IMR-90 (cell line): ENCODE measurements around the gene ABCC10.

Experiments
- CEBPB ChIP-seq: IDR thresholded peaks from 2 replicates; pipeline ENCODE4 v1.6.1; 2012; ENCODE audit warnings: low read depth, low read length, improper control_type of control experiment
- FOS ChIP-seq: fragments of 150-350 bp; IDR thresholded peaks from 2 replicates; pipeline ENCODE4 v1.6.1; 2016; ENCODE audit warnings: low read depth, low read length
- MAFK ChIP-seq: IDR thresholded peaks from 2 replicates; pipeline ENCODE4 v1.6.1; 2012; ENCODE audit warnings: low read depth, low read length, improper control_type of control experiment
- MAZ ChIP-seq: IDR thresholded peaks from 2 replicates; pipeline ENCODE4 v1.6.1; 2012; ENCODE audit warnings: low read depth, mild to moderate bottlenecking, low read length, improper control_type of control experiment, moderate library complexity, borderline replicate concordance
- MXI1 ChIP-seq: IDR thresholded peaks from 2 replicates; pipeline ENCODE4 v1.6.1; 2012; ENCODE audit warnings: low read depth, mild to moderate bottlenecking, low read length, moderate library complexity, borderline replicate concordance
- POLR2A ChIP-seq: IDR thresholded peaks from 2 replicates; pipeline ENCODE4 v1.6.1; 2012; ENCODE audit warnings: mild to moderate bottlenecking, low read depth, low read length
- RAD21 ChIP-seq: IDR thresholded peaks from 2 replicates; pipeline ENCODE4 v1.6.1; 2012; ENCODE audit warnings: low read length, improper control_type of control experiment
- RCOR1 ChIP-seq: IDR thresholded peaks from 2 replicates; pipeline ENCODE4 v1.6.1; 2012; ENCODE audit warnings: mild to moderate bottlenecking, low read length, improper control_type of control experiment; ENCODE audit not compliant: insufficient replicate concordance
- RFX5 ChIP-seq: IDR thresholded peaks from 2 replicates; pipeline ENCODE4 v1.8.0; 2012; ENCODE audit warnings: low read depth, mild to moderate bottlenecking, low read length, moderate library complexity
- SMC3 ChIP-seq: fragments of 150-350 bp; IDR thresholded peaks from 2 replicates; pipeline ENCODE4 v1.6.1; 2016; ENCODE audit warnings: low read depth, mild to moderate bottlenecking, antibody characterized with exemption, low read length, moderate library complexity
- TF ChIP-seq, protein P1 (sequence below): conservative IDR thresholded peaks from 2 replicates; pipeline ENCODE4 v1.5.1; 2012; ENCODE audit warnings: mild to moderate bottlenecking, low read depth, low read length, improper control_type of control experiment

DNA sequence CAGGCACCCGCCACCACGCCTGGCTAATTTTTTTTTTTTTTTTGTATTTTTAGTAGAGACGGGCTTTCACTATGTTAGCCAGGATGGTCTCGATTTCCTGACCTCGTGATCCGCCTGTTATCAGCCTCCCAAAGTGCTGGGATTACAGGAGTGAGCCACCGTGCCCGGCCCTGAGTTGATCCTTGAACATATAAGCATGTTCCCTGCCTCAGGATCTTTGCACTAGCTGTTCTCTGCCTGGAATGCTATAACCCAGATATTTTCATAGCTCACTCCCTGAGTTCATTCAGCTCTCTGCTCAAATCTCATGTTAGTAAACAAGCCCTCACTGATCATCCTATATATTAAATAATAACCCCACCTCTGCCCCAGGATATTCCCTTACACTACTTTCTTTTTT lies 37.0 kb downstream of the ABCC10 start:
- TF ChIP-seq, protein P1, sequence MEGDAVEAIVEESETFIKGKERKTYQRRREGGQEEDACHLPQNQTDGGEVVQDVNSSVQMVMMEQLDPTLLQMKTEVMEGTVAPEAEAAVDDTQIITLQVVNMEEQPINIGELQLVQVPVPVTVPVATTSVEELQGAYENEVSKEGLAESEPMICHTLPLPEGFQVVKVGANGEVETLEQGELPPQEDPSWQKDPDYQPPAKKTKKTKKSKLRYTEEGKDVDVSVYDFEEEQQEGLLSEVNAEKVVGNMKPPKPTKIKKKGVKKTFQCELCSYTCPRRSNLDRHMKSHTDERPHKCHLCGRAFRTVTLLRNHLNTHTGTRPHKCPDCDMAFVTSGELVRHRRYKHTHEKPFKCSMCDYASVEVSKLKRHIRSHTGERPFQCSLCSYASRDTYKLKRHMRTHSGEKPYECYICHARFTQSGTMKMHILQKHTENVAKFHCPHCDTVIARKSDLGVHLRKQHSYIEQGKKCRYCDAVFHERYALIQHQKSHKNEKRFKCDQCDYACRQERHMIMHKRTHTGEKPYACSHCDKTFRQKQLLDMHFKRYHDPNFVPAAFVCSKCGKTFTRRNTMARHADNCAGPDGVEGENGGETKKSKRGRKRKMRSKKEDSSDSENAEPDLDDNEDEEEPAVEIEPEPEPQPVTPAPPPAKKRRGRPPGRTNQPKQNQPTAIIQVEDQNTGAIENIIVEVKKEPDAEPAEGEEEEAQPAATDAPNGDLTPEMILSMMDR: no peak
- TF ChIP-seq MAZ (no peak), SMC3 (no peak), MXI1 (no peak), POLR2A (no peak), MAFK (no peak), RAD21 (no peak), CEBPB (no peak), RCOR1 (no peak), FOS (no peak), RFX5 (no peak)
